Measurements from ENCODE around the gene CYB561D1.
"Not testable (repeated sequence)": the region's sequence is repeated elsewhere in the genome, so short reads cannot be mapped to it uniquely, and the experiment has no call there.

CYB561D1 gene, protein sequence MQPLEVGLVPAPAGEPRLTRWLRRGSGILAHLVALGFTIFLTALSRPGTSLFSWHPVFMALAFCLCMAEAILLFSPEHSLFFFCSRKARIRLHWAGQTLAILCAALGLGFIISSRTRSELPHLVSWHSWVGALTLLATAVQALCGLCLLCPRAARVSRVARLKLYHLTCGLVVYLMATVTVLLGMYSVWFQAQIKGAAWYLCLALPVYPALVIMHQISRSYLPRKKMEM

DNA sequence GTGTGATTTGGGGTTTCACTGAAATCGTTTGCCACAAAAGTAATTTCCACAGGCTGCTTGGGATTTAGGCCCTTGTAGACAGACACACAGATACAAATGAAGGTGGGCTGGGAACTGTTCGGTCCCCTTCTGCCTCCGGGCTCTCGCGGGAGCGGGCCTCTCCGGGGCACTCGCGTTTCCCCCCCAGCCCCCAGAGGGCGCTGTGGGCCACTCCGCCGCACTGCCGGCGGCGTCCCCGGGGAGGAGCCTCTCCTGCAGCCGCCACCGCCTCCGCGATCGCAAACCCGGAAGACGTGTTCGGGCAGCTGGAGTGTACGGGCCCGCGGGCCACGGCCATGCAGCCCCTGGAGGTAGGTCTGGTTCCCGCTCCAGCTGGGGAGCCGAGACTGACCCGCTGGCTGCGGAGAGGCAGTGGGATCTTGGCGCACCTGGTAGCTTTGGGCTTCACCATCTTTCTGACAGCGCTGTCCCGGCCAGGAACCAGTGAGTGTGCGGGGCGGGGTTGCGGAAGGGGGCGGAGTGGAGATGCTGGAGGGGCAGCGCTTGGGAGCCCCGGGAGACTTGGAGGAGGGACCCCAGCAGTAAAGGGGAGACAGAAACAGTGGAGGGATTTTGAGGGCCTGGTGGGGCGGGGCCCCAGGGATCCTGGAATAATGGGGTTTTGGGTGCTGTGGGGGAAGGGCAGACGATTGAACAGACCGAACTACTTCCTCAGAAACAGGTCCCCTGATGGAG is at the start of gene CYB561D1:
TSS of gene CYB561D1 (plus strand) at position 290 of the 735 bp plus-strand sequence. CDS start at position 336, 46 bp downstream.
- peak; percentile 86 for DNase-seq

DNA sequence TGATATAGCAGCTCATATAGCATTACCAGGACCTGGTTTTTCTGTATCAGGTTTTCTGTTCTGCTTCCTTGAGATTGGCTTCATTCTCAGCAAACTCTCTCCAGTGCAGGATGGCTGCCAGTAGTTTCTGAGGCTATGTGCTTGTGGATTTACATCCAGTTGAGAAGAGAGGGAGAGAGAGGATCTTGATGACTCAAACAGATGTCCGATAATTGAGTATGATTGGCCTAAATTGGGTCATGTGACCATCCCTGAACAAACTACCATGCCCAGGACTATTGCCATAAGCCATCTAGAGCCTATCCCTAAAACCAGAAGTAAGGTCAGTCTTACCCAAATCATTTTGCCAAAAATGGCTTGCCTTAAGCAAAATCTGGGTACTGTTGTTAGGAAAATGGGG is 49.5 kb upstream of the CYB561D1 start:
- DNase-seq = no peak

DNA sequence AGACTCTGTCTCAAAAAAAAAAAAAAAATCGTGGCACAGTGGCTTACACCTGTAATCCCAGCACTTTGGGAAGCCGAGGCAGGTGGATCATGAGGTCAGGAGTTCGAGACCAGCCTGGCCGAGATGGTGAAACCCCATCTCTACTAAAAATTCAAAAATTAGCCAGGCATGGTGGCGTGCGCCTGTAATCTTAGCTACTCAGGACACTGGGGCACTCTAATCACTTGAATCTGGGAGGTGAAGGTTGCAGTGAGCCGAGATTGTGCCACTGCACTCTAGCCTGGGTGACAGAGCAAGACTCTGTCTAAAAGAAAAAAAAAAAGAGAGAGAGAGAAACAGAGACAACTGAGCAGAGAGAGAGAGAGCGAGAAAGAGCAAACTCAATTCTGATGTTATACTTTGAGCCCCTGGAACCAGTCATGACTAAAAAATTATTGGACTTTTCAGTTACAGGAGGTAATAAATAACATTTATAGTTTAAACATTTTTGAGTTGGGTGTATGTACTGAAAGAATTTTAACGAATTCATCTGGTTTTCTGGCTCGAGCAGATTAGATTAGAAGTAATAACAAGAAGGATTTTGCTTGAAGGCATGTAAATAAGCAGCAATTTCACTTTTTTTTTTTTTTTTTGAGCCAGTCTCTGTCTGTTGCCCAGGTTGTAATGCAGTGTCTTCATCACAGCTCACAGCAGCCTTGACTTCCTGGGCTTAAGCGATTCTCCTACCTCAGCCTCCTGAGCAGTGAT is 47.8 kb upstream of the CYB561D1 start:
- not testable (repeated sequence) for DNase-seq

DNA sequence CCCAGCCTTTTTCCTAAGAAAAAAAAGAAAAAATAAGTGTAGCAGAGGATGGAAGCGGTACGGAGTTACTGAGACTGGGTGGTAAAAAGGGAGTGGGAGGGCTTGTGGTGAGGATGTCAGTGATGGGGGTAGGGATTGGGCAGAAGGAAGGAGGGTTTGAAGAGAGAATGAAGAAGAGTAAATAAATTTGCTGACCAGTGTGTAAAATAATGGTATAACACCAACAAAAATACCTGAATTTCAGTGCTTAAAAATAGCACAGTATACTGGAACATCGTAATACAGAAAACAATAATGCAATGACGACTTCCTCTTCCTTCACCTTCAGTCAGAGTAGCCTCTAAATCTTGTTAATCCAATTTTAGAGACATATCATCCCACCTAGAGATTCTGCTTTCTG is 46.4 kb upstream of the CYB561D1 start:
- no peak for DNase-seq

DNA sequence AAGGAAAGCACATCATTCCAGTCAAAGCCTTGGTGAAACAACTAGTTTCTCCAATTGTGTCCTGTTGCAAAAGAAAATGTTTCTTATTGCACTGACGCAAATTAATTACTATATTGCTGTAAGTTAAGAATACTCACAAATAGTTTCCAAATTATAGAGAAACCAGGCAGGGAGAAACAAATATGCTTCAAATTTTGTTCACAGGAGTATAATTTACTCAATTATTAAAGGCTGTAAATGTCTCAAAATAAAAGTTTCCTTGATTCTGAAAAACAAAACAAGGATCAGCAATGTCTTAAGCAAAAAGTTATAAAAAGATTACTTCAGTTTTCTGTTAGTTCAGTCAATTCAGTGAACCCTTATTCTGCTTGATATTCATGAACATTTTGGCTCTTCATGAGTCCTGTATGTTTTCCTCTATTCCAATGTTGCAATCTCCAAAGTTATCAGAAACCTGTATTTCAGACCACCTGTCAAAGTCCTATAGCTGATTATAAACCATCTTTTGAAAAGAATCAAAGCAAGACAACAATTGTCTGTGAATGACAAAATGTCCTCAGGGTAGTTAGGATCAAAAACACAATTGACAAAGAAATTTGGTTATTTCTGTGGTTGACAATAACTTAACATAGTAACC is 39.3 kb upstream of the CYB561D1 start:
- no peak for DNase-seq

DNA sequence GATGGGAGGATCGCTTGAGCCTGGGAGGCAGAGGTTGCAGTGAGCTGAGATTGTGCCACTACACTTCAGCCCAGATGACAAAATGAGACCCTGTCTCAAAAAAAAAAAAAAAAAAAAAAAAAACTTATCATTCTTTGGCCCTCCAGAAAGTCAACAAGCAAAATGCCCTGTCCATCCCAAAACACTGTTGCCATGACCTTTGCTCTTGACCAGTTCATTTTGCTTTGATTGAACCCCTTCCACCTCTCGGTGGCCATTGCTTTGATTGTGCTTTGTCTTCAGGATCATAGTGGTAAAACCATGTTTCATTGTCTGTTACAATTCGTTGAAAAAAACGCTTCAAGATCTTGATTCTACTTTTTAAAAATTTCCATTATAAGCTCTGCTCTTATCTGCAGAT is 36.1 kb upstream of the CYB561D1 start:
- no peak for DNase-seq

DNA sequence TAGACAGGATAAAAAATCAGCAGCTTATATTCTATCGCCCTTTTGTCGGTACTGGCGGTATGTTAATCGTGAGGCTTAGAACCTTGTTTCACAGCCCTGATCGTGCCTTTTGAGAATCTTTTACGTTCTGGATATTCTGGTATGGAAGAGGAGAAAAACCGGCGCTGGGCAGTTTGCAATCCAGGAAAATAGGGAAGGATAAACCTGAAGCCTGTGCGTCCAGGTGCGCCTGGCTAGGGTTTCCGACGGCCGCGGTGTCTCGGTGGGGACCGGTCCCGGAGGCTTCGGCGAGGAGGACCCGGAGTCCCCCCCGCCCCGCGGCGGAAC is 27.8 kb upstream of the CYB561D1 start:
- no peak for DNase-seq

DNA sequence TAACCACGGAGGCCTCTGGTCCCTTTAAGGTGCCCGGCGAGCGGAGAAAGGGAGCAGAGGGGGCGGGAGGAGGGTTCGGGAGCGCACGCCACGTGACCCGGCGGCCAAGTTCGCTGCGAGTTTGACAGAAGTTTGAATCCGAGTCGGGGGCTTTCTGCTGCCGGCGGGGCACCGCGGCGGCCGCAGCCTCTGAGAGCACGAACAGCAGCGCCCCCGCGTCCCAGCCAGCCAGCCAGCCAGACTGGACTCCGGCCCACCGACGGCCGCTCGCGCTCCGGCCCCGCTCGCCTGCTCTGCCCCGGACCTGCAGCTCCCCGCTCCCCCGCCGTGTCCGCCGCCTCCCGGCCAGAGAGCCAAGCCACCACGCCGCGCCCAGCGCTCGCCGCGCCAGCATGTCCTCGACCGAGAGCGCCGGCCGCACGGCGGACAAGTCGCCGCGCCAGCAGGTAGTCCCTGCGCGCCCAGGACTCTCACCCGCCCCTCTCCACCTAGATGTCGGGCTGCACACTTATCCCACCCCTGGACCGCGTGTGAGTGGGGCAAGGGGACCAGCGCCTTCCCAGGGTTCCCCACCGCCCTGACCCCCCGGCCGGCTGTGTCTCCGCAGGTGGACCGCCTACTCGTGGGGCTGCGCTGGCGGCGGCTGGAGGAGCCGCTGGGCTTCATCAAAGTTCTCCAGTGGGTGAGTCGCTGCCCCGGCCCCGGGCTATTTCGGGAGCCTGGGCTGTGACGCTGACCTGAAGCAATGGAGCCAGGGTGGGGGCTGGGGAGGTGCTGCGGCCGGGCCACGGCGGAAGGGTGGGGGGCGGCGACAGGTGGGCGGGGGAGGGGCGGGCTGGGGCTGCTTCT is 27.2 kb upstream of the CYB561D1 start, which contains the start of gene SYPL2:
TSS of gene SYPL2 (plus strand) at position 95 of the 849 bp plus-strand sequence. CDS start at position 393, 298 bp downstream.
- DNase-seq = no peak

DNA sequence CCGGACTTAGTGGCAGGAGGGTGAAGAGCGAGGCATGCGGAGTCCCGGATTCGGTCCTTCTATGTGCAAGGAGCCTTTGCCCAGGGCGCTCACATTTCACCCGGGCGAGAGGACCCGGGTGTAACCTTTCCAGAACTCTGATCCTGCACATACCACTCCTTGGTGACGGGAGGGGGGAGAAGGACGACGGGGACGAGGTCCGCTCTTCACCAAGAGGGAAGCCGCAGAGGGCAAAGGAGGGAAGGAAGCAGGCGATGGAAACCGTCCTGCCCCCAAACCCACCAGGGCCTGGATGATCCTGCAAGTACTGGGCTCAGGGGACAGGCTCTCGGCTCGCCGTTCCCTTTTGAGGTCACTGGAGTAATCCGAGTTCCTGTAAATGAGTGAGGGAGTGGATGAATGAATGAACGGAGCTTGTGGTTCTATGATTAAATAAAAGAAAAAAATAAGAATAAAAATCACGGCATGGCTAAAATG is 26.6 kb upstream of the CYB561D1 start:
- DNase-seq = no peak

DNA sequence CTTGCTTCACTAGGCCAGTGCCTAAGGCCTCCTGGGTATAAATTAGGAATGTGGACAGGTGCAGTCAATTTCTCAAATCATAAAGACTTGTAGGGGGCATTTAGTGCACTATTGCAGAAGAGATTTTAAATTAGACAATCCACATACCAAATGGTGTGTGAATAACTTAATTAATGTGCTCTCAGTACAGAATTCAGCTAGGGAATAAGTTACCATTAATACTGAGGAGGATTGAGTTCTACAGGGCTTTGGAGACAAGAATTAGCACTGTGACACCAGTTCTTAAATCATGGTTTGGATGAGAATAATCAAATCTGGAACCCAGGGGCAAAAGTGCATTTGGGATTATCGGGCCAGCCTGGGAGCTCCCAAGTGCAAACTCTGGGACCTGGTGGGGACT is 25.8 kb upstream of the CYB561D1 start:
- DNase-seq = no peak

DNA sequence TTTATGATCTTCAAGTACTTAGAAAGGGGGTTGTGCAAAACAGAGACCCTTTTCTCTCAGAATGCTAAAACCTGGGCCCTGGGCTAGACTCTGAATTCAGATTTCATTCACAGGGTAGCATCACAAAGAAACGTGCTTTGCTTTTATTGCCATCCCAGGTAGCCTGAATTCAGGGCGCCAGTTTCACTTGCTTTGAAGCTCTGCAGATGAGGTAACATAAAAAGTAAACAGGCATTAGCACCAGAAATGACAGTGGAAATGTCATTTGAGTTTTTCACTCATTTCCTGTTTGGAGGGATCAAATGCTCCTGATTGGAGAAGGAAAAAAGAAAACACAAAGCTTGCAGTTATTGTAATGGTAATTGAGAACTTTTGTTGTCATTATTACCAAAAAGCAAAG is 25.0 kb upstream of the CYB561D1 start:
- DNase-seq = no peak

DNA sequence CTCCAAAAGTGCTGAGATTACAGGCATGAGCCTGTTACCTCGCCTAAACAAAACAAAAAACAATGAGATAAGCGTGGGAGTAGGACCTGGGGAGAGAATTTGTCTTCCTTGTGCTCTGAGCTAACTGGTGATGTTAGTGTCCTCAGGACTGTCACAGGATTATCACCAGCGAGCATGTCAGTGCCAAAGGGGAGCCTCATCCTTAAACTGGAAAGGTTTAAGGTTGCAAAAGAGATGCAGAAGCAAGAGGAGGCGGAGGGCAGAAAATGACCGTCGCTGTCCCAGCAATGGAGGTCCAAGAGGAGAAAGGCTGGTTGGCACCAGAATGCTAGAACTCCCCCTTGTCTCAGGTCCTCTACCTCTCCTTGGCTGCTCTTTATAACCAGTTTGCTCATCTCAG is 23.6 kb upstream of the CYB561D1 start:
- no peak for DNase-seq

DNA sequence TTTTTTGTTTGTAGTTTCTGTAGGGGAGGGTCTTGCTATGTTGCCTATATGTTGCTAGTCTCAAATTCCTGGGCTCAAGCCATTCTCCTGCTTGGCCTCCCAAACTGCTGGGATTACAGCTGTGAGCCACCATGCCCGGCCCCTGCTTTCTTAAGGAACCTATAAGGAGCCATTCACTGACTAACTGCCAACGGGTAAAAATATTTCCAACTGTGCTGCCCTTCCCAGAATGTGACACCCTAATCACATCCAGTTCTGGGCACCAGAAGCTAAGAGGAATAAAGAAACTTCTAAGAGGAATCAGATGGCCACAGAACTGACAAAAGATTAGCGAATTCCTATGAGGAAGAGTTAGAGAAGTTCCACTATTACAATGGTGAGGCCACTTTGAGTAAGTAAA is 21.1 kb upstream of the CYB561D1 start:
- DNase-seq = no peak

DNA sequence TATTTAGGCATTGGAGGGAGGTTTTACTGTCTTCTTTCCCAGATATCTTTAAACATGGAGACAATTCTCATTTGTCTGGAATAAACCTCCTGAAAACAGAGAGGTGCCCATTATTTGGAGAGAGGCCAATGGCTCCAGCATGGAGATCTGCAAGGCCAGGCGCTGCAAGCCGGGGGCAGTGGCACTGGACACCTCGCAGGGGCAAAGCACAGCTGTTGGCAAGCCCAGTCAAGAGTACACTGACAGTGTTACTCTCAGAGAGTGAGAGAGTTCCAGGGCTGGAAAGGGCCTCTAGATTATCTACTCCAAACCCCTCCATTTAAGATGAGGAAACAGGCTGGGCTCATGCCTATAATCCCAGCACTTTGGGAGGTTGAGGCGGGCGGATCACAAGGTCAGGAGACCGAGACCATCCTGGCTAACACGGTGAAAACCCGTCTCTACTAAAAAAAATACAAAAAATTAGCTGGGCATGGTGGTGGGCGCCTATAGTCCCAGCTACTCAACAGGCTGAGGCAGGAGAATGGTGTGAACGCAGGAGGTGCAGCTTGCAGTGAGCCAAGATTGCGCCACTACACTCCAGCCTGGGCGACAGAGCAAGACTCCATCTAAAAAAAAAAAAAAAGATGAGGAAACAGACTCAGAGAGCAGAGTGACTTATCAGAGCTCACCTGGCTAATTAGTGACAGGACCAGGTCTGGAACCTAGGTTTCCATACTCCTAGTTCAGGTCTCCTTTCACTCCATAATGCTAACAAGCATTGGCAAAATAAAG is 20.4 kb upstream of the CYB561D1 start:
- not testable (repeated sequence) for DNase-seq

DNA sequence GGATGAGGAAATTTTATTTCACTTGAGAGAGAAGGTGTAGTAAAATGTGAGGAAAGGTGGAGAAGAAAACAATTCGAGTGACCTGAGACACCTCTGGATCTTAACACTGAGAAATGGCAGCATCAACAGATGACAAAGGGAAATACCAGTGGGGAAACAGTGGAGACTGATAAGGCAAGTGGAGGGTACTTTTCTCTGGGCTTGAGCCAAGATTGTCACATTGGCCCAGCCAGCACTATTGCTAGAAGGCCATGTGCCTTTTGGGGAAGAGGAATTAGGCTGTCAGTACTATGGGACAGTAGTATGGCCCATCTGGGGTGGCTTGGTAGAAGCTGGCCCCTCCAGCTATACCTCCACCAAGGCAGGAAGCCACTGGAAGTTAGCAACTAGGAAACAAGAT is 19.2 kb upstream of the CYB561D1 start:
- no peak for DNase-seq

DNA sequence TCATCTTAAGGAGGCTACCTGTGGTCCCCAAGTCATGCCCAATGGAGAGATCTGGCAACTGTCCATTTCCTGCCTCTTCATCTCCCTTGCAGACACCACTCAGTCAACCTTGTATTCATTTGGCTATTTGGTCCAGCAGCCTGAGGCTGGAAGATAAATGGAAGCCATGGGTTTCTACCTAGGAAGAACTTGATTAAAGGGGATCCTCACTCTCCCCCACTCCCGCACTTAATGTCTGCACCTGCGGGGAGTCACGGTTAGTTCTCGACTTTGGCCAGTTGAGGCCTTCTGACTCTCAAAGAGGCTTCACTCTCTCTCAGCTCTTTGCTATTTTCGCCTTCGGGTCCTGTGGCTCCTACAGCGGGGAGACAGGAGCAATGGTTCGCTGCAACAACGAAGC is 18.6 kb upstream of the CYB561D1 start:
- DNase-seq = no peak

DNA sequence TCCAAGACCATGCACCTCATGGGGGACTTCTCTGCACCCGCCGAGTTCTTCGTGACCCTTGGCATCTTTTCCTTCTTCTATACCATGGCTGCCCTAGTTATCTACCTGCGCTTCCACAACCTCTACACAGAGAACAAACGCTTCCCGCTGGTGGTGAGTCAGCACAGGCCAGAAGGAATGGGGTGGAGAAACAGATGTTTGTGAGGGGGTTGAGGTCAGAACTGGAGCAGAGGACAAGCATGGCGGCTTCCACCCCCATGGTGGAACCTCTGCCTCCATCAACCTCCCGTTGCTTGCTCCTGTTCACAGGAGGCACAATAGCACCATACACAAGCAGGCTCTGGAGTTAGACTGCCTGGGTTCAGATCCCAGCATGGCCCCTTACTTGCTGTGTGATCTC is 17.1 kb upstream of the CYB561D1 start:
- DNase-seq = no peak

DNA sequence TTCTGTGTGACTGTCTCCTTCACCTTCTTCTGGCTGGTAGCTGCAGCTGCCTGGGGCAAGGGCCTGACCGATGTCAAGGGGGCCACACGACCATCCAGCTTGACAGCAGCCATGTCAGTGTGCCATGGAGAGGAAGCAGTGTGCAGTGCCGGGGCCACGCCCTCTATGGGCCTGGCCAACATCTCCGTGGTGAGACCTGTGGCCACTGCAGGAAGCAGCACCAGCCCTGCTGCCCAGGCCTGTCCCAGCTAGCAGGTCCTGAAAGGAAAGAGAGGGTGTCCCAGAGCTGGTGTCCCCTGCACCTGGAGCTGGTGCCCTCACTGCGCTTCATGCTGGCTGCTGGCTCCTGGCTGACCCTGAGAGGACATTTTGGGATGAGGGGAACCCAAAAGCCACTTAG is 16.1 kb upstream of the CYB561D1 start:
- DNase-seq = no peak

DNA sequence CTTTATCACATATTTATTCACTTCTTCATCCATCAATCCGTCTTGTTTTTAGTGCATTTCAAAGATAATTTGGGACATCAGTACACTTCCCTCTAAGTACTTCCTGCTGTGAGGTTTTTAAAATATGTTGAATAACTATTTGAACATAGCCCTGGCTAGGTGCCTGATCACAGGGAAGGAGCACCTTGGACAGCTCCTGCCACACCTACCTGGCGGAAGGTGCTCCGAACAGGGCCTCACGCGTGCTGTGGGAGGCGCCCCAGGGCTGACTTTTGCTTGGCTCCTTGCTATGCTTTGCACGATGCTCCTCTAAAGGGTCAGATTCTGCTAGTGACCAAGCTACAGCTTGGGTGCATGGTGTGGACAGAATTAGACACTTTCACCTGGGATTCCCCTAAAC is 15.1 kb upstream of the CYB561D1 start:
- no peak for DNase-seq

DNA sequence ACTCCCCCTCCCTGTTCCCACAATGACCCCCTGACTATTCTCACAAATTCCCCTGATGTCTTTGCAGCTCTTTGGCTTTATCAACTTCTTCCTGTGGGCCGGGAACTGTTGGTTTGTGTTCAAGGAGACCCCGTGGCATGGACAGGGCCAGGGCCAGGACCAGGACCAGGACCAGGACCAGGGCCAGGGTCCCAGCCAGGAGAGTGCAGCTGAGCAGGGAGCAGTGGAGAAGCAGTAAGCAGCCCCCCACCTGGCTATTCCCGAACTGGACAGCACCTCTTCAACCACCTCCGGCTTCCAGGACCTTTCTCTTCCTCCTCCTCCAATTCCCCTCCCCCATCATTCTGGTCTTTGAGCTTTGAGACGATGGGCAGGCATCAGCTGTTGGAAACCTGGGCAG is 14.6 kb upstream of the CYB561D1 start:
- no peak for DNase-seq

DNA sequence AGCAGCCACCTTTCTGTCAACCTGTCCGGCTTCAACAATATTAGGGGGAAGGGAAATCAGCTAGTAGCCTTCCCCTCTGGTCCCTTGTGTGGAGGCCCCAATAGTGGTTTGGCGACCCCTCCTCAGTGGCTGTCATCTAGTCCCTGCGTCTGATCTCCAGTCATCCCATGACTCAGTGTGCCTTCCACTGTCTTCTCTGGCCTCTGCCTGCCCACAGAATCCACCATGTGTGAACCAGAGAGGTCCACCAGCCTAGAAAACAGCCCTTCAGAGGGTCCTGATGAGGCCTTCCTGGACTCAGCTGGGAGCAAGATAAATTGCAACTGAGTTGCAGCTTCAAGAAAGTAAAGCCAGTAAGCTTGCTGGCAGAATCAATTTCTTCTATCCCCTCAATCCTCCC is 14.0 kb upstream of the CYB561D1 start:
- DNase-seq = no peak

DNA sequence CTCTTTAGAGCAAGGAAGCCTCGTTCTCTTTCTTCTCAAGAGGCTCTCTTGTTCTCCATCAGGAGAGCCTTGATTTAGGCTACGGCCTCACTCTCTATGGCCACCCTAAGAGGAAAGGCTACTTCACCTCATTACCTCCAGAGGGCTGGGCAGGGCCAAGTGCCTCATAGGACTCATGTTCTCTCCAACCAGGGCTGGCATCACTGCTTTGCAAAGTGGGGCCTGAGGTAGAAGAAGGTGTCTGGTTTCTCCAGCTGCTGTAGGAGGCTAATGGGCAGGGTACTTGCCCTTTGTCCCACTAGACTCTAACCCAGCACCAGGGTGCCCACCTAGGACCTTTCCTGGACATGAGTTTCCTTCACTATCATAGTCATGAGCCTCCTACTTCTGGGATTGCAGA is 12.2 kb upstream of the CYB561D1 start:
- DNase-seq = no peak

All from CD4-positive, alpha-beta T cell treated with Interleukin-15 for 1 hour (primary cell).